ENCODE data around the gene ZNF33A.
"Not testable (repeated sequence)": the region's sequence is repeated elsewhere in the genome, so short reads cannot be mapped to it uniquely, and the experiment has no call there.

The ZNF33A gene

DNA sequence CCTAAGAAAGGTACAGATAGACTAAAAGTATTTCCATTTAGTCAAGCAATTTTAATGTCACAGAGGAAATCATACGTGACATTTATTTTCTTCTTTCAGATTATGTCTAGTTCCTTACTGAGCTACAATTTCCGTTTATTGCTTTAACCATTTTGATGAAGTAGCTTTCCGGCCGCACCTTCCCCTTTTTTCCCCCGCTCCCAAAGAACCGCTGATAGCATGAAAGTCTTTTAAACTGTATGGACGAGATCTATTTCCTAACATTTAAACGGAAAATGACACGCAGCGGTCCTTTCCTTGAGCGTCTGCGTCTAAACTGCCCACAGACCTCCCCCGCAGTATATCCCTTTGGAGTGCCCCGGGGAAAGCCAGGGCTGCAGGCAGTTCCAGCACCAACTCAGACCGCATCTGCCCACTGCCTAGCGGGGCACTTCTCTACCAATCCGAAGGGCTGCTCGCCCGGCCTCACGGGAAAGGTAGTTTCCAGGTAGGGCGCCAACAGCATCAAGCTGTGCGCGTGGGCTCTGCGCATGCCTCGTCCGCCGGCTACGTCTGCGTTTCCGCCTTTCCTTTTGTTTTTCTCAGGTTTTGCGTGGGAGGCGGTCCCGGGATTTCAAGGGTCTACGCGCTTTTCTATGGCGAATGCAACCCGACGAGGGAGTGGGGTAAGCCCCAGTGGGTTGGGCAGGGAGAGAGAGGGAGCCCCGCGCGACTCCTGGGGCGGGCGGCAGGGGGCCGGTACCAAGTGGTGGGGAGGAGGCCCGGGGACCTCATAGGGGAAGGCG is at the start of gene ZNF33A:
TSS of gene ZNF33A (plus strand) at position 557 of the 785 bp plus-strand sequence. CDS start 1,667 bp downstream, outside the sequence.
- Histone ChIP-seq H3K9me3 (replicated peaks in 1 of 11) (peaks cover 0 to 22% (median 6%) of the 10 kb centered on the region in 11 experiments; a peak in 13 of 22 replicates), H3K36me3 (peaks cover 13 to 32% (median 22%) of the 10 kb centered on the region in 11 experiments), H4K20me1 (no peaks in the 10 kb centered on the region), H3K4me3 (peak within 1 kb of the TSS; percentile 61 to 83 (median 77)), H3K9ac (peak within 1 kb of the TSS; percentile 80 to 95 (median 91)), H3K4me2 (peak within 1 kb of the TSS; percentile 80 to 95 (median 88)), H3K4me1 (peaks cover 6 to 35% (median 22%) of the 10 kb centered on the region in 10 experiments), H3K27ac (peak within 1 kb of the TSS; percentile 90 to 97 (median 94)), H3K27me3 (no peaks in the 10 kb centered on the region)
- TF ChIP-seq Cebpa-rat (IDR thresholded peaks at IDR 0.05): no peak

DNA sequence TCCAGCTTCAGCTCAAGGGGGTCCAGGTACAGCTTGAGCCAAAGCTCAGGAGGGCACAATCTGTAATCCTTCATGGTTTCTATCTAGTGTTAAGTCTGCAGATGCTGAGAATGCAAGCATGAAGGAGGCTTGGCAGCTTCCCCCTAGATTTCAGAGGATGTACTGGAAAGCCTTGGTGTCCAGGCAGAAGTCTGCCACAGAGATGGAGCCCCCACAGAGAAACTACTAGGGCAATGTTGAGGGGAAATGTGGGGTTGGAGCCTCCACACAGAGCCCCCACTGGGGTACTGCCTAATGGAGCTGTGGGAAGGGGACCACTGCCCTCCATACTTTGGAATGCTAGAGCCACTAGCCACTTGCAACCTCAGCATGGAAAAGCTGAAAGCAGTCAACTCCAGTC is 45.5 kb upstream of the ZNF33A start:
- Histone ChIP-seq H3K27ac (no peak overlapping the region), H3K4me3 (peak overlapping the region in 5 of 10 experiments; percentile 6 to 29 (median 12); a peak in 3 of 20 replicates), H3K27me3 (no peaks in the 10 kb centered on the region), H3K4me2 (no peak overlapping the region), H3K4me1 (no peaks in the 10 kb centered on the region), H4K20me1 (no peaks in the 10 kb centered on the region), H3K36me3 (peaks cover 30 to 80% (median 43%) of the 10 kb centered on the region in 11 experiments; a peak in 21 of 22 replicates), H3K9me3 (replicated peaks in 1 of 11) (peaks cover 50 to 73% (median 57%) of the 10 kb centered on the region in 11 experiments), H3K9ac (no peak overlapping the region)
- TF ChIP-seq Cebpa-rat (IDR thresholded peaks at IDR 0.05): no peak

DNA sequence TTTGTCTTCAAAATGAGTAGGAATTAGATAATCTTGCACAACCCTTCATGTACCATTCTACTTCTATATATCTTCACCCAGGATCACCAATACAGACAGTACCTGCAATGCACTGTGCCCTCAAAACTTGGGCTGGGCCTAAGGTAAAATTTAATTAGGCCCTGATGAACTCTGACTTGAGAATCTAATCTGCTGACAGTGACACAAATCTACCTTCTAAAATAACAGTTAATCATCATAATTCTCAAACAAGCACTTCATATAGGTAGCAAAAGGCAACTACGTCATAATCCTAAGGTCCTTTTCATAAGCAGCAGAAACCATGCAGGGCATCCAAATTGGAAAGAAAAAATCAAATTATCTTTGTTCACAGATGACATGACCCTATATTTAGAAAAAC is 38.1 kb upstream of the ZNF33A start:
- no peak overlapping the region for H3K4me2 ChIP-seq
- H3K36me3 ChIP-seq: peaks cover 6 to 45% (median 31%) of the 10 kb centered on the region in 11 experiments; a peak in 20 of 22 replicates
- H3K4me1 ChIP-seq: peaks cover 10 to 22% (median 14%) of the 10 kb centered on the region in 10 experiments
- H3K9me3 ChIP-seq (replicated peaks in 1 of 11): peaks cover 7 to 32% (median 22%) of the 10 kb centered on the region in 11 experiments
- no peak overlapping the region for H3K27ac ChIP-seq
- TF ChIP-seq Cebpa-rat (IDR thresholded peaks at IDR 0.05): no peak
- no peaks in the 10 kb centered on the region for H4K20me1 ChIP-seq
- H3K27me3 ChIP-seq: no peaks in the 10 kb centered on the region
- H3K4me3 ChIP-seq: no peak overlapping the region
- H3K9ac ChIP-seq: no peak overlapping the region

DNA sequence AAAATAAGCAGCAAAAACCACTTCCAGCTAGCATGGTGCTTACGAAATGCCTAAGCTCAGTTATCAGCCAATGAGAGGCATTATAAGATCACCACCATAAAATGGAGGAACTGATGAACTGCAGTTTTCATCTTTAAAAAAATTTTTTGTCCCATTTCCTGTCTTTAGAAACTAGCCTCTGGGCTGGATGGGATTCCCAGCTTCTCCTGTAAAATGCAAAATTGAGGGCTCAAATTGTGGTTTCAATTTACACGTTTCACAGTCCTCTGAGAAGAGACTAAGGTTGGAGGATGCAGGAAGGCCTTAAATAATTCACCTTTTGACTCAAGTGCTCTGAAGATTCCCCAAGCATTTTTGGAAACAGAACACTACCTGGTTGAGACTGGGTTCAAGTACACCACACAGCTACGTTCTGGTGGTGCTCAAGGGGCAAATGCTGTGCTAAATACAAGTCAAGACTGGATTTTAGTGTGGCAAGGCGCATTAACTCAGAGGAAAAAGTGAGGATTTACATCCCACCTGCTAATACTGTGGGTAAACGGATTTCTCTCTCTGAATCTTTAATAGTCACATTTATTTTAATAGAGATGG is 35.0 kb upstream of the ZNF33A start:
- TF ChIP-seq Cebpa-rat (IDR thresholded peaks at IDR 0.05): no peak
- Histone ChIP-seq H3K9ac (peak overlapping the region; percentile 84 to 98 (median 89)), H3K36me3 (peaks cover 0 to 14% (median 10%) of the 10 kb centered on the region in 11 experiments; a peak in 12 of 22 replicates), H3K27ac (peak overlapping the region; percentile 81 to 97 (median 88)), H4K20me1 (no peaks in the 10 kb centered on the region), H3K4me1 (peaks cover 10 to 22% (median 14%) of the 10 kb centered on the region in 10 experiments), H3K27me3 (no peaks in the 10 kb centered on the region), H3K9me3 (replicated peaks in 1 of 11) (peaks cover 0 to 14% (median 10%) of the 10 kb centered on the region in 11 experiments; a peak in 9 of 22 replicates), H3K4me2 (peak overlapping the region; percentile 73 to 99 (median 86)), H3K4me3 (peak overlapping the region; percentile 72 to 95 (median 80))

DNA sequence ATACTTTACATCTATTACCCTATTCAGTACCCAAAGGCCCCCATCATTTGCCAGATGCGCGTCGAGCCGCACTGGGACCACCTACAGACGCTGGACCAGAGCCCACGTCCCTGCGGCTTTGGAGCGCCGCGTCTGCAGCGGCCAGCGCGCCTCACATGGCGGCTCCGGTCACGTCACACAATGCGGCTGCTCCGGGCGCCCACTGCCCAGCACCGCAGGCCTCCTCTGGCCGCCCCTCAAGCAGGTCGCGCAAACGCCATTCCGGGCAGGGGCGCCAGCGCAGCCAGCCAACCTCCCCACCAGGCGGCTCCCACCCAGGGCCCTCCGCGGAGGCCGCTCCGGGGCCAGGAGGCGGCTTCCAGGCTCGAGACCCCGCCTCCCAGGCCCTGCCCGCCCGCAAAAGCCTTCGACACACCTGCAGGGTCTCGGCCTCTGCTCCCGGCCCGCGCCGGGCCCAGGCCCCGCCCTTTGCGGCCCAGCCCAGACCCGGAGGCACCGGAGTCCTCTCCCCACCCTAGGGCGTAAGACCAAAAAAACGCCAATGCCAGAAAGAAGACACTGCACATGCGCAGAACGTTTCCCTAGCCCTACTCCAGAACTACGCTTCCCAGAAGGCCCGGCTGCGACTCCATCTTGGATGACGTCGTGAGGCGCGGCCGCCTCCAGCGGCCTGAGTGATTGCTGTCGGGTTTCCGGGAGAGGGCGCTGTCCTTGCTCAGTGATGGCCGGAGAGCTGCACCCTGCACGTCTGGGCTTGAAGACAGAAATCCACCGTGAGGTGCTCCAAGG is 34.2 kb upstream of the ZNF33A start, which contains the start of gene ZNF25:
TSS of gene ZNF25 (minus strand) at position 557 of the 789 bp plus-strand sequence. CDS start 4,925 bp downstream, outside the sequence.
- peaks cover 10 to 22% (median 14%) of the 10 kb centered on the region in 10 experiments for H3K4me1 ChIP-seq
- peaks cover 0 to 6% (median 2%) of the 10 kb centered on the region in 11 experiments; a peak in 9 of 22 replicates for H3K36me3 ChIP-seq
- peak within 1 kb of the TSS; percentile 72 to 95 (median 80) for H3K4me3 ChIP-seq
- no peaks in the 10 kb centered on the region for H3K27me3 ChIP-seq
- peaks cover 0 to 16% (median 10%) of the 10 kb centered on the region in 11 experiments; a peak in 9 of 22 replicates for H3K9me3 ChIP-seq (replicated peaks in 1 of 11)
- peak within 1 kb of the TSS; percentile 73 to 99 (median 86) for H3K4me2 ChIP-seq
- no peaks in the 10 kb centered on the region for H4K20me1 ChIP-seq
- no peak for TF ChIP-seq Cebpa-rat (IDR thresholded peaks at IDR 0.05)
- peak within 1 kb of the TSS; percentile 81 to 97 (median 88) for H3K27ac ChIP-seq
- H3K9ac ChIP-seq: peak within 1 kb of the TSS; percentile 84 to 98 (median 89)

DNA sequence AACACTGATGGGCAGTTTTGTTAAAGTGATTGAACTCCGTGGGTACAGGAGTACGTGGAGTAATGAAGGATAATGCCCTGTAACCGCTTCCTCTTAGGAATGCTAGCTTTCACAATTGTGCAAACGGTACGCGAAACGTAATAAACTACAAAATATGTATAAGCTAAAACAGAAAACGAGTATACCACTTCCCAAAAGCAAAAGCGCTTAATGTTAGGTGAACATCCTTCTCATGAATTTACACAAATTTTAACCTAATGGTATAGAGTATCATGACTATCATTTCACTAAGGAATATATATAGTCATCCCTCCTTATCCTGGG is 33.6 kb upstream of the ZNF33A start:
- peaks cover 10 to 22% (median 14%) of the 10 kb centered on the region in 10 experiments for H3K4me1 ChIP-seq
- H3K9me3 ChIP-seq (replicated peaks in 1 of 11): peaks cover 1 to 20% (median 12%) of the 10 kb centered on the region in 11 experiments; a peak in 19 of 22 replicates
- peaks cover 0 to under 1% (median 0%) of the 10 kb centered on the region in 11 experiments; a peak in 1 of 22 replicates for H3K36me3 ChIP-seq
- peak overlapping the region; percentile 45 to 94 (median 67) for H3K4me2 ChIP-seq
- no peaks in the 10 kb centered on the region for H4K20me1 ChIP-seq
- H3K4me3 ChIP-seq: peak overlapping the region; percentile 72 to 95 (median 80)
- TF ChIP-seq Cebpa-rat (IDR thresholded peaks at IDR 0.05): no peak
- H3K9ac ChIP-seq: peak overlapping the region; percentile 84 to 98 (median 89); a peak in 21 of 22 replicates
- peak overlapping the region in 9 of 11 experiments; percentile 85 to 97 (median 90); a peak in 16 of 22 replicates for H3K27ac ChIP-seq
- no peaks in the 10 kb centered on the region for H3K27me3 ChIP-seq

DNA sequence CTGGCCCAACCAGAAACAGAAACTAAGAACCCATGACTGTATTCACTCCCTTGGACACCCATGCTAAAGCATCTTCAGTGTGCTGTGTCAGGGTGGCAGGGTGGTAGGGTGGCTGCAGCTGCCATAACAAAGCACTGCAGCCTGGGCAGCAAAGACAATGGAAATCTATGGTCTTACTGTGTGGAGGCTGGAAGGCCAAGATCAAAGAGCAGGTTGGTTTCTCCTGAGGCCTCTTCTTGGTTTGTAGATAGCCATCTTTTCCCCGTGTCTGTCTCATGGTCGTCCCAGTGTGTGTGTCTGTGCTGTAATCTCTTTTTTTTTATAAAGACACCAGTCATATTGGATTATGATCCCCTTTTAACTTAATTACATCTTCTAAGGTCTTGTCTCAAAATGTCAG is 18.8 kb upstream of the ZNF33A start:
- Histone ChIP-seq H3K27me3 (no peaks in the 10 kb centered on the region), H3K4me3 (no peak overlapping the region), H3K36me3 (no peaks in the 10 kb centered on the region), H3K4me2 (no peak overlapping the region), H3K9ac (no peak overlapping the region), H4K20me1 (no peaks in the 10 kb centered on the region), H3K4me1 (no peaks in the 10 kb centered on the region), H3K9me3 (replicated peaks in 1 of 11) (0 out of 22 replicates have a peak, but pooled peaks cover 0 to 7% (median 0%) of the 10 kb centered on the region in 11 experiments), H3K27ac (no peak overlapping the region)
- no peak for TF ChIP-seq Cebpa-rat (IDR thresholded peaks at IDR 0.05)

DNA sequence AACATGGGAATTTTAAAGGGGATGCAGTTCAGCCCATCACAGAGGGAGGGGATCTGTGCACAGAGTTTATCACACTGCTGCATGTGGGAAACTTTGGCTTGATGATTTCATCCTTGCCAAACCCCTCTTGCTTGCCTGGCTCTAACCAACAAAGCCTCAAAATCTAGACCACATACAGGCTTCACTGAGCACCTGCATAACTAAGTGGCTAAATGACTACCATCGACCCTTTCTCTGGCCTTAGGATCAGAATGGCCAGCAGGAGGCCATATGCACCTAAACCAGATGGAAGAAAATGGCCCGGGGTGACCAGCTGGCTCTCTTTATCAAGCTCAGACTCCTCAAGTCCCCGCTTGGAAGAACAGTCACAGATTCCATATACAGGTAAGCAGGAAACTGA is 18.4 kb upstream of the ZNF33A start:
- Histone ChIP-seq H3K27ac (no peak overlapping the region), H4K20me1 (no peaks in the 10 kb centered on the region), H3K4me2 (no peak overlapping the region), H3K36me3 (no peaks in the 10 kb centered on the region), H3K4me1 (no peaks in the 10 kb centered on the region), H3K27me3 (no peaks in the 10 kb centered on the region), H3K9ac (no peak overlapping the region), H3K4me3 (no peak overlapping the region), H3K9me3 (replicated peaks in 1 of 11) (0 out of 22 replicates have a peak, but pooled peaks cover 0 to 7% (median 0%) of the 10 kb centered on the region in 11 experiments)
- no peak for TF ChIP-seq Cebpa-rat (IDR thresholded peaks at IDR 0.05)

DNA sequence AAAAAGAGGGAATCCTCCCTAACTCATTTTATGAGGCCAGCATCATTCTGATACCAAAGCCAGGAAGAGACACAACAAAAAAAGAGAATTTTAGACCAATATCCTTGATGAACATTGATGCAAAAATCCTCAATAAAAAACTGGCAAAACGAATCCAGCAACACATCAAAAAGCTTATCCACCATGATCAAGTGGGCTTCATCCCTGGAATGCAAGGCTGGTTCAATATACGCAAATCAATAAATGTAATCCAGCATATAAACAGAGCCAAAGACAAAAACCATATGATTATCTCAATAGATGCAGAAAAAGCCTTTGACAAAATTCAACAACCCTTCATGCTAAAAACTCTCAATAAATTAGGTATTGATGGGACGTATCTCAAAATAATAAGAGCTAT is 11.6 kb upstream of the ZNF33A start:
- not testable (repeated sequence) for H4K20me1 ChIP-seq; H3K9ac ChIP-seq; H3K4me3 ChIP-seq; H3K27me3 ChIP-seq; H3K4me1 ChIP-seq; H3K27ac ChIP-seq; H3K36me3 ChIP-seq; H3K9me3 ChIP-seq (replicated peaks in 1 of 11); H3K4me2 ChIP-seq

DNA sequence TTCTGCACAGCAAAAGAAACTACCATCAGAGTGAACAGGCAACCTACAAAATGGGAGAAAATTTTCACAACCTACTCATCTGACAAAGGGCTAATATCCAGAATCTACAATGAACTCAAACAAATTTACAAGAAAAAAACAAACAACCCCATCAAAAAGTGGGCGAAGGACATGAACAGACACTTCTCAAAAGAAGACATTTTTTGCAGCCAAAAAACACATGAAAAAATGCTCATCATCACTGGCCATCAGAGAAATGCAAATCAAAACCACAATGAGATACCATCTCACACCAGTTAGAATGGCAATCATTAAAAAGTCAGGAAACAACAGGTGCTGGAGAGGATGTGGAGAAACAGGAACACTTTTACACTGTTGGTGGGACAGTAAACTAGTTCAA is 10.0 kb upstream of the ZNF33A start:
- not testable (repeated sequence) for H3K9ac ChIP-seq; H4K20me1 ChIP-seq; H3K4me1 ChIP-seq; H3K9me3 ChIP-seq (replicated peaks in 1 of 11); H3K27me3 ChIP-seq; H3K4me3 ChIP-seq; H3K36me3 ChIP-seq; H3K27ac ChIP-seq; H3K4me2 ChIP-seq
